Neural progenitor cell (in vitro differentiated cells): ENCODE data around the gene HIPK2.

Experiments
- EZH2 ChIP-seq: fragments of 200-600 bp; sonication (generic); IDR thresholded peaks from 2 replicates; pipeline ENCODE4 v1.6.1; 2017; ENCODE audit warnings: antibody characterized with exemption, mild to moderate bottlenecking, moderate library complexity
- TF ChIP-seq, protein P1 (sequence below): fragments of 200-600 bp; sonication (generic); IDR thresholded peaks from 2 replicates; pipeline ENCODE4 v1.5.1; 2017; ENCODE audit warnings: antibody characterized with exemption, mild to moderate bottlenecking

DNA sequence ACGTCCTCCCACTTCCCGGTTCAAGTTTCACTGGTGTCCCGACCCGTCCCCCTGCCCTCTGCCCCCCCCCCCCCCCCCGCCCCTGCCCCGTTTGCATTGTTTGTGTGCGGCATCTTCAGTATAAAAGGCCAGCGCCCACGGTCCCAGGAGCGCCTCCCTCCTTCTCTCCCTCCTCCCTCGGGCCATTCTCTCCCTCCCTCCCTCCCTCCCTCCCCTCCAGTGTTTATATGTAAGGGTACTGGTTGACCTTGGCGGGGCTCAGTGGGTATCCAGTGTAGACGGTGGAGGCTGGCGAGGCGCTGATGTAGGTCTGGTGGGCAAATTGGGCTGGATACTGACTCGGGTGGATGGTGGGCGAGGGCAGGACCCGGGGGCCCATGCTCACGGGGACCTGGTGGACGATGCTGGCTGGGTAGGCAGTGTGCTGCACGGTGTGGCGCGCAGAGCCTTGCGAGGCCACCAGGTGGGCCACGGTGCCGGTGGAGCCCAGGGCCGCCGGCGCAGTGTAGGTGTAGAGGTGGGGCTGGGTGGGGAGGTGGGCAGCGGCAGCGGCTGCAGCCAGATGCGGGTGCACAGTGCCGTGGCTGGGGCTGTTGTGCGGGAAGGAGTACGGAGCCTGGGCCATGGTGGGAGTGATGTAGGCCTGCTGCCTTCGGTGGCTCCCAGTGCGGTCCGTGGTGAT, 205.0 kb downstream of the HIPK2 start:
- TF ChIP-seq, protein P1, sequence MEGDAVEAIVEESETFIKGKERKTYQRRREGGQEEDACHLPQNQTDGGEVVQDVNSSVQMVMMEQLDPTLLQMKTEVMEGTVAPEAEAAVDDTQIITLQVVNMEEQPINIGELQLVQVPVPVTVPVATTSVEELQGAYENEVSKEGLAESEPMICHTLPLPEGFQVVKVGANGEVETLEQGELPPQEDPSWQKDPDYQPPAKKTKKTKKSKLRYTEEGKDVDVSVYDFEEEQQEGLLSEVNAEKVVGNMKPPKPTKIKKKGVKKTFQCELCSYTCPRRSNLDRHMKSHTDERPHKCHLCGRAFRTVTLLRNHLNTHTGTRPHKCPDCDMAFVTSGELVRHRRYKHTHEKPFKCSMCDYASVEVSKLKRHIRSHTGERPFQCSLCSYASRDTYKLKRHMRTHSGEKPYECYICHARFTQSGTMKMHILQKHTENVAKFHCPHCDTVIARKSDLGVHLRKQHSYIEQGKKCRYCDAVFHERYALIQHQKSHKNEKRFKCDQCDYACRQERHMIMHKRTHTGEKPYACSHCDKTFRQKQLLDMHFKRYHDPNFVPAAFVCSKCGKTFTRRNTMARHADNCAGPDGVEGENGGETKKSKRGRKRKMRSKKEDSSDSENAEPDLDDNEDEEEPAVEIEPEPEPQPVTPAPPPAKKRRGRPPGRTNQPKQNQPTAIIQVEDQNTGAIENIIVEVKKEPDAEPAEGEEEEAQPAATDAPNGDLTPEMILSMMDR = no peak
- TF ChIP-seq EZH2 = no peak
